Body of pancreas (tissue), 4 donors: ENCODE data around the gene TMC7. TPM values are rescaled to one million over a fixed set of nuclear protein-coding genes. Genes with fewer than 3 reads are reported as not detected.

Experiments used
- ATAC-seq: fragments of 150-250 bp; one replicate; pipeline ENCODE4 v1.9.1; 2016
- DNase-seq, 4 donors: peaks; one replicate each; pipeline ENCODE4 v3.0.0-alpha.2; 2019
- H3K27ac ChIP-seq, 4 donors: fragments of 200-600 bp; sonication (generic); 1 replicate in 3 of 4; 2 replicates in 1 of 4; pipeline versions ENCODE4 v1.5.1 to v1.6.1; 2016 to 2019; ENCODE audit warnings: mild to moderate bottlenecking in 1 of 4, mixed read lengths in 1 of 4, moderate library complexity in 1 of 4
- H3K27me3 ChIP-seq, 2 donors: fragments of 200-600 bp; sonication (generic); one replicate each; pipeline ENCODE4 v1.6.0; 2016; ENCODE audit warnings: mild to moderate bottlenecking in 1 of 2
- H3K36me3 ChIP-seq, 2 donors: fragments of 200-600 bp; sonication (generic); replicated peaks in 1 of 2; 2 replicates each; pipeline ENCODE4 v1.5.1; 2016; ENCODE audit warnings: low read depth in 2 of 2; ENCODE audit not compliant: insufficient read depth in 1 of 2
- H3K4me1 ChIP-seq: fragments of 200-600 bp; sonication (generic); one replicate; pipeline ENCODE4 v1.6.0; 2016
- H3K4me3 ChIP-seq, 2 donors: fragments of 200-600 bp; sonication (generic); 1 replicate in 1 of 2; 2 replicates in 1 of 2; pipeline ENCODE4 v1.5.1; 2016 to 2019
- H3K9me3 ChIP-seq, 3 donors: fragments of 200-600 bp; sonication (generic); 1 replicate in 2 of 3; 2 replicates in 1 of 3; pipeline ENCODE4 v1.5.1; 2016
- CTCF ChIP-seq, 7 experiments: fragments of 450-650 bp in 4 of 7; fragments of 200-600 bp in 3 of 7; sonication (generic) in 3 of 7; IDR thresholded peaks; one replicate each; pipeline ENCODE4 v1.5.1; 2016 to 2019; ENCODE audit warnings: antibody characterized with exemption in 7 of 7
- POLR2A ChIP-seq, 3 donors: fragments of 450-650 bp; IDR thresholded peaks; one replicate each; pipeline ENCODE4 v1.6.1; 2016; ENCODE audit warnings: antibody characterized with exemption in 3 of 3, mild to moderate bottlenecking in 2 of 3
- WGBS, 2 donors: methylation state at CpG; one replicate each; pipeline ENCODE4 v1.1.5; 2017; 5-methylcytosine and 5-hydroxymethylcytosine counted together
- intact Hi-C: fragments of 100-400 bp; cut with DNase I; formaldehyde crosslinking; loops from one replicate; pipeline ENCODE4 v1.15.1; 2023
- total RNA-seq, 2 donors: library from RNA; depleted of rRNA; stranded (reverse); fragments of >200 nt; gene quantifications; one replicate each; pipeline ENCODE4 v1.1.0, GENCODE V29; 2016

Gene TMC7
- total RNA-seq, 2 donors from 2014 or later: 0.33 to 0.78 TPM

GRCh38 chr16:19098173-19098572 is 114.4 kb downstream of the TMC7 start:
- Histone ChIP-seq H3K4me3 (no peak overlapping the region), H3K36me3 (no peaks in the 10 kb centered on the region), H3K9me3 (no peaks in the 10 kb centered on the region), H3K27ac (no peak overlapping the region), H3K27me3 (no peaks in the 10 kb centered on the region), H3K4me1 (no peaks in the 10 kb centered on the region)
- whole genome bisulfite sequencing, 2 donors: 85 to 100% methylated on average over 1 of the region's 1 CpG
- no peak for ATAC-seq
- intact Hi-C loops: no loop called here
- no peak for TF ChIP-seq POLR2A (IDR thresholded peaks at IDR 0.05)
- TF ChIP-seq CTCF (IDR thresholded peaks at IDR 0.05): no peak
- no peak for DNase-seq

- Histone ChIP-seq H3K36me3 (no peaks in the 10 kb centered on the region), H3K27me3 (no peaks in the 10 kb centered on the region), H3K9me3 (no peaks in the 10 kb centered on the region), H3K4me1 (no peaks in the 10 kb centered on the region), H3K4me3 (no peak overlapping the region), H3K27ac (no peak overlapping the region)
- no peak for DNase-seq
- intact Hi-C loops: no loop called here
- TF ChIP-seq POLR2A (IDR thresholded peaks at IDR 0.05) (no peak), CTCF (IDR thresholded peaks at IDR 0.05) (no peak)
- 66 to 76% methylated on average over 12 to 16 of the region's 16 CpGs for WGBS, 2 donors
- ATAC-seq: no peak
These were observed 118.6 kb downstream of the TMC7 start for GRCh38 chr16:19102187-19102872.

GRCh38 chr16:19104607-19105006 is 120.9 kb downstream of the TMC7 start:
- DNase-seq (no peak), ATAC-seq (no peak)
- no peak for TF ChIP-seq CTCF (IDR thresholded peaks at IDR 0.05)
- TF ChIP-seq POLR2A (IDR thresholded peaks at IDR 0.05): no peak
- intact Hi-C loops: no loop called here
- Histone ChIP-seq H3K27ac (no peak overlapping the region), H3K4me3 (no peak overlapping the region), H3K36me3 (no peaks in the 10 kb centered on the region), H3K9me3 (no peaks in the 10 kb centered on the region), H3K4me1 (no peaks in the 10 kb centered on the region), H3K27me3 (no peaks in the 10 kb centered on the region)
- WGBS, 2 donors: 85% methylated on average over 5 of the region's 5 CpGs; no CpG with 5 or more reads in 1 of the 2 donors

GRCh38 chr16:19105131-19105530 is 121.4 kb downstream of the TMC7 start:
- TF ChIP-seq CTCF (IDR thresholded peaks at IDR 0.05): no peak
- no peak for TF ChIP-seq POLR2A (IDR thresholded peaks at IDR 0.05)
- H3K36me3 ChIP-seq: no peaks in the 10 kb centered on the region
- H3K4me3 ChIP-seq: no peak overlapping the region
- ATAC-seq: no peak
- H3K4me1 ChIP-seq: no peaks in the 10 kb centered on the region
- no peaks in the 10 kb centered on the region for H3K9me3 ChIP-seq
- DNase-seq: no peak
- 93 to 95% methylated on average over 5 to 6 of the region's 6 CpGs for WGBS, 2 donors
- intact Hi-C loops: no loop called here
- H3K27ac ChIP-seq: no peak overlapping the region
- no peaks in the 10 kb centered on the region for H3K27me3 ChIP-seq
